Uterine smooth muscle cell (primary cell): ENCODE measurements around the gene ARHGAP45. TPM values are rescaled to one million over a fixed set of nuclear protein-coding genes. Genes with fewer than 3 reads are reported as not detected.

Source experiments
- total RNA-seq: library from RNA; depleted of rRNA; stranded (reverse); fragments of >200 nt; gene quantifications from 2 replicates; pipeline ENCODE4 v1.2.3, GENCODE V29; 2014

ARHGAP45 gene, protein sequence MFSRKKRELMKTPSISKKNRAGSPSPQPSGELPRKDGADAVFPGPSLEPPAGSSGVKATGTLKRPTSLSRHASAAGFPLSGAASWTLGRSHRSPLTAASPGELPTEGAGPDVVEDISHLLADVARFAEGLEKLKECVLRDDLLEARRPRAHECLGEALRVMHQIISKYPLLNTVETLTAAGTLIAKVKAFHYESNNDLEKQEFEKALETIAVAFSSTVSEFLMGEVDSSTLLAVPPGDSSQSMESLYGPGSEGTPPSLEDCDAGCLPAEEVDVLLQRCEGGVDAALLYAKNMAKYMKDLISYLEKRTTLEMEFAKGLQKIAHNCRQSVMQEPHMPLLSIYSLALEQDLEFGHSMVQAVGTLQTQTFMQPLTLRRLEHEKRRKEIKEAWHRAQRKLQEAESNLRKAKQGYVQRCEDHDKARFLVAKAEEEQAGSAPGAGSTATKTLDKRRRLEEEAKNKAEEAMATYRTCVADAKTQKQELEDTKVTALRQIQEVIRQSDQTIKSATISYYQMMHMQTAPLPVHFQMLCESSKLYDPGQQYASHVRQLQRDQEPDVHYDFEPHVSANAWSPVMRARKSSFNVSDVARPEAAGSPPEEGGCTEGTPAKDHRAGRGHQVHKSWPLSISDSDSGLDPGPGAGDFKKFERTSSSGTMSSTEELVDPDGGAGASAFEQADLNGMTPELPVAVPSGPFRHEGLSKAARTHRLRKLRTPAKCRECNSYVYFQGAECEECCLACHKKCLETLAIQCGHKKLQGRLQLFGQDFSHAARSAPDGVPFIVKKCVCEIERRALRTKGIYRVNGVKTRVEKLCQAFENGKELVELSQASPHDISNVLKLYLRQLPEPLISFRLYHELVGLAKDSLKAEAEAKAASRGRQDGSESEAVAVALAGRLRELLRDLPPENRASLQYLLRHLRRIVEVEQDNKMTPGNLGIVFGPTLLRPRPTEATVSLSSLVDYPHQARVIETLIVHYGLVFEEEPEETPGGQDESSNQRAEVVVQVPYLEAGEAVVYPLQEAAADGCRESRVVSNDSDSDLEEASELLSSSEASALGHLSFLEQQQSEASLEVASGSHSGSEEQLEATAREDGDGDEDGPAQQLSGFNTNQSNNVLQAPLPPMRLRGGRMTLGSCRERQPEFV
- total RNA-seq, result 0.77 and 0.87 TPM in 2 replicates

DNA sequence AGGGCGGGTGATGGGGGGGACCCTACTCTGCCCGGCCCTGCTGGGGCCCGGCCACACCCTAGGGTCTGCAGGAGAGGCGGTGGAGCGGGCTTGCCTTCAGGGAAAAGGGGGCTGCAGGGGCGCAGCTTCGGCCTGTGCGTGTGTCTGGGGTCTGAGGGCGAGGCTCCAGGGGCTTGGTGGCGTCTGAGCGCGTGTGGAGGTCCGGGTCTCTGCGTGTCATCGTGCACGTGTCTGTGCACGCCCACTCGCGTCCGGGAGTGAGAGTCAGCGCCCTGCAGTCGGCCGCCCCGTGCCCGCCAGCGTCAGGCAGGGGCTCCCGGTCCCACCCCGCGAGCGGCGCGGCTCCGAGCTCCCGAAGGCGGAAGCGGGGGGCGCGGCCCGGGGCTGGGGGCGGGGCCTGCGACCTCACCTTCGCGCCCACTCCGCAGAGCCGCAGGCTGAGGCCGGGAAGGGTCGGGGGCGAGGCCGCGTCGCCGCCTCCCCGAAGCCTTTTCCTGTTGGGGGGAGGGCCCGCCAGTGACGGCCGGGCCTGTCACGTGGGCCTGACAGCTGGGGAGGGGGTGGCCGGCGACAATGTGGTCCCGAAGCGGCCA is at the start of gene ARHGAP45:
Gene ARHGAP45 (plus strand): TSS at position 420 of the 593 bp plus-strand sequence. CDS start 239 bp downstream, outside the sequence.

DNA sequence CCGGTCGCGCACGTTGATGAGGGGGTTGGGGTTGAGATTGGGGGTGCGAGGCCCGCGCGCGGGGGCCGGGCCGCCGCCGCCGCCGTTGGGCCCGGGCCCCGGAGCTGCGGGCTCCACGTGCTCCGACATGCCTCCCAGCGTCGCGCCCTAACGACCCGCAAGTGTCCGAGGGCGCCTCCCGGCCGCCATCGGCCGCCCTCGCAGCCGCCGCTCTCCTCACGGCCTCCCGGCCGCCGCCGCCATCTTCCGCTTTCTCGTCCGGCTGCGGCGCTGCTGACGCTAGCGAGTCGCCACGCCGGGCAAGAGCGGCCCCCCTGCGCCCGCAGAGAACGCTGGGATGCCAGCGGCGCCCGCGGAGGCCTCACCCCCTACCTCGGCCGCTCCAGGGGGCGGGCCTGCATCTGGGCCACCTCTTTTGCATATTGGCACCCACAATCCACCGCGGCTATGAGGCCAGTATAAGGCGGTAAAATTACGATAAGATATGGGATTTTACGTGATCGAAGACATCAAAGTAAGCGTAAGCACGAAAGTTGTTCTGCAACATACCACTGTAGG is 46.0 kb upstream of the ARHGAP45 start, which contains the start of gene TMEM259:
Gene TMEM259 (minus strand): TSS at position 256 of the 558 bp plus-strand sequence. CDS start 127 bp downstream, at position 129.

DNA sequence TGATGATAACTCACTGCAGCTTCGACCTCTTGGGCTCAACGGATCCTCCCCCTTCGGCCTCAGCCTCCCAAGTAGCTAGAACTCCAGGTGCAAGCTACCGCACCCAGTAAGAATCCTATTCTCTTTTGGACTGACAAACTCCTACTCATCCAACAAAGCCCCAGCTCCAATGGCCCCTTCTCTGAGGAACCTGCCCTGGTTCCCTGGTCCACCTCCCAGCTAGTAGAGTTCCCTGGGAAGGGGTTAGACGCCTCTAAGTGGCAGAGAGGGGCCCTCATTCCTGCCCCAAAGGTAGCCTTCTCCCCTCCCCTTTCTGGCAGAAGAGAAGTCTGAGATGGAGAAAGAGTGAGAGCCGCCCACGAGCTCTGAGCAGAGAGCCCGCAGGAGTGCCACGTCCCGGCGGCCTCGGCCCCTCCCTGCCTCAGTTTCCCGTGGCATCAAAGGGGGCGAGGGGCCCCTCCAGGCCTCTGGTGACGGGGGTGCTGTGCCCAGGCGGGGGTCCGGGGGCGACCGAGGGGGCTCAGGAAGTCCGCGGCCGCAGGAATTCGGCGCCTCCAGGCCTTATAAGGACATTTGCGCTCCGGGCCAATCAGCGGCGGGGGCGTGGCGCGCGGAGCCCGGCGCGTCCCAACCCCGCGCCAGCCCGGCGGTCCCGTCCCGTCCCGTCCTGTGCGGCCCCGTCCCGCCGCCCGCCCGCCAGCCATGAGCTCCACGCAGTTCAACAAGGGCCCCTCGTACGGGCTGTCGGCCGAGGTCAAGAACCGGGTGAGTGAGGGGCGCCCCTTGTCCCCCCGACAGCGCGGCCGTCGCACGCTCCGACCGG is 40.8 kb upstream of the ARHGAP45 start, which contains the start of gene CNN2:
Gene CNN2 (plus strand): TSS at position 649 of the 823 bp plus-strand sequence. CDS start 54 bp downstream, at position 703.

DNA sequence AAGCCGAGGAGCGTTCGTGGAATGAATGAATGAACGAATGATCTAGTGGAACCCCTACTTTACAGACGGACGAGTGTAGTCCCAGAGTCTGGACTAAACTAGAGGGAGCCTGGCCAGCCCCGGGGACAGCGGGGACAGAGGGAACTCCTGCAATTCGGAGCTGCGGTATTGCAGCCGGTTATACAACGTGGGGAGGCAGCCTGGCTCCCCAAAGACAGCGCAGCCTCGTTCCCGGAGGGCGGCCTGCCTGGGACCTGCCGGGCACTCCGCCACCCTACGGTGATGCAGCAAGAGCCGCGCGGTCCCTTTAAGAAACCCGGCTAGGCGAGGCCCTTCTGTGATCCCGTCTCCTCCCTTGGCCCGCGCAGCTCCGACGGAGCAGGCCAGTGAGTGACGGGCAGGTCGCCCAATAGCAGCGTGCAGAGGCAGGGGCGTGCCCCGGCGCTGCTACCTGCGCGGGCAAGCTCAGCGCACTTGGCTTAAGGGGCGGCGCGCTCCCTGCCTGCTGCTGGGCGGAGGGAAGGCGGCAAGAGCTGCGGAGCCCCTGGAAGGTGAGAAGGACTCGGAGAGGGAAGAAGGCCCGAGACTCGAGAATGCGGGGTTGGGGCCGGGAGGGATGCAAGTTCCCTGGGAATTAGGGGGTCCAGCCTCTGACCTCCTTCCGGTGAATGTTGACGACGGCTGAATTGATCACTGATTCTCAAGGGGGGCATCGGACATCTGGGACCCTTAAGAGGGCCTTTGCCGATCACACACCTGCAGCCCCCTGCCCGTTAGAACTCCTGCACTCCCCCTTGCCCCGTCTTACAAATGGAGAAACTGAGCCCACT is 27.1 kb upstream of the ARHGAP45 start, which contains the start of gene ABCA7:
Gene ABCA7 (plus strand): TSS at position 462 of the 830 bp plus-strand sequence. CDS start 1,255 bp downstream, outside the sequence.

DNA sequence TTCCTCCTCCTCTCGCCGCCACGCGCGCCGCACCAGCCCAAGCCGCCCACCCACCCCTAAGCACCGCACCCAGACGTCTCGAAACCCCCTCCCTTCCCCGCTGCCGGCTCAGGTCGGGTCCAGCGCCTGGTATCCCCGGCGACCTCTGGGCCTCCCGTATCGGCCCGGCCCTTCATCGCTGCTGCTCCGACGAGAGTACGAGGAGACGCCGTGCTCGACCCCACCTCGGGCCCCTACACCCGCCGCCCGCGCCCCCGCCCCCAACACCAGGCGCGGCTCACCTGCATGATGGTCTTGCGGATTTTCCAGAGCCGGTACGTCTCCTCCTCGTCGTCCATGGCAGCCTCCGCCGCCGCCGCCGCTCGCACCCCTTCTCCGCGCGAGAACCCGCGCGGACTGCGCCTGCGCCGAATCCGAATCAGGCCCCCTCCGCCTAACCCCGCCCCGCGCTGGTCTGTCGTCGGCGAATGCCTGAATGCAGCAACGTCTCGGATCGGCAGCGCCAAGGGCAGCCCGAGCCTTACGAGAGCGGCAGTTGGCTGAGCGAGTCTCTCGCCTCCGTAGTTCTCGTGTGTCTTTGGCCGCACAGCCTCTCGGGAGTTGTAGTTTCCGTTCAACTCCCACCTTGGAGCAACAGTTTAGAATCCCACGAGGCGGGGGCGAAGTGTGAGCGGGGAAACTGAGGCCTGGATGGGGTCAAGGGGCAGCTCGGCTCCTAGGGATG is 28.2 kb downstream of the ARHGAP45 start, which contains the start of gene POLR2E:
Gene POLR2E (minus strand): TSS at position 398 of the 724 bp plus-strand sequence. CDS start 60 bp downstream, at position 338.

DNA sequence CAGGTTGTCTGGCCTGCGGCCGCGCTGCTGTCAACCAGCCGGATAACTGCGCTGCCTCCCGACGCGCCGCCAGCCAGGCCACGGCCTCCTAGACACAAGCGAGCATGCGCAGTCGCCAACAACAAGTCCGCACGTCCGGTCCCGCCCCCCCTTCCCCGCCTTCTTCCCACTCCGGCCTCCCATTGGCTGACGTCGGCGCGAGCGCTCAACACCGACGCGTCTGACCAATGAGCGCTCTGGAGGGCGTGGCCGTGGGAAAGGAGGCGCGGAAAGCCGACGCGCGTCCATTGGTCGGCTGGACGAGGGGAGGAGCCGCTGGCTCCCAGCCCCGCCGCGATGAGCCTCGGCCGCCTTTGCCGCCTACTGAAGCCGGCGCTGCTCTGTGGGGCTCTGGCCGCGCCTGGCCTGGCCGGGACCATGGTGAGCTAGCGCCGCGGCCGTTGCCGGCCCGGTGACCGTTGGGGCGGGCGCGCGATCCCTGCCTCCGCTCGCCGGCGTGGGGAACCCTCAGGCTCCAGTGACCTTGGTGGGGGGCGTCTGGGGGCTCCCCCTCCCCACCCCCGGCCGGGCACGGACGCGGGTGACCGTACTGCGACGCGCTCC is 36.8 kb downstream of the ARHGAP45 start, which contains the start of gene GPX4:
Gene GPX4 (plus strand): TSS at position 287 of the 603 bp plus-strand sequence. CDS start 50 bp downstream, at position 337.

Other genes starting within 250 kb of the ARHGAP45 start
- 0.12 TPM in 1 of 2 replicates, not detected in the other for gene PLPPR3, start 245.2 kb upstream of the ARHGAP45 start, total RNA-seq
- not detected in 2 replicates for gene AZU1, start 239.3 kb upstream of the ARHGAP45 start, total RNA-seq
- not detected in 2 replicates for gene PRTN3, start 226.2 kb upstream of the ARHGAP45 start, total RNA-seq
- not detected in 2 replicates for gene ELANE, start 214.9 kb upstream of the ARHGAP45 start, total RNA-seq
- gene CFD, start 207.5 kb upstream of the ARHGAP45 start, total RNA-seq, result 1.00 and 7.1 TPM in 2 replicates
- gene MED16, start 174.0 kb upstream of the ARHGAP45 start, total RNA-seq, result 39.4 and 43.2 TPM in 2 replicates
- gene RNU6-9, start 173.7 kb upstream of the ARHGAP45 start, total RNA-seq, result not detected in 2 replicates
- gene R3HDM4, start 153.9 kb upstream of the ARHGAP45 start, total RNA-seq, result 15.4 and 20.9 TPM in 2 replicates
- not detected in 2 replicates for gene KISS1R, start 149.8 kb upstream of the ARHGAP45 start, total RNA-seq
- gene ARID3A, start 141.1 kb upstream of the ARHGAP45 start, total RNA-seq, result 15.5 and 18.6 TPM in 2 replicates
- 58.9 and 69.8 TPM in 2 replicates for gene WDR18, start 82.8 kb upstream of the ARHGAP45 start, total RNA-seq
- gene GRIN3B, start 66.7 kb upstream of the ARHGAP45 start, total RNA-seq, result 0.50 TPM in 1 of 2 replicates, not detected in the other
- 66.4 and 71.5 TPM in 2 replicates for gene TMEM259, start 46.0 kb upstream of the ARHGAP45 start, total RNA-seq
- gene RNU6-2, start 45.6 kb upstream of the ARHGAP45 start, total RNA-seq, result not detected in 2 replicates
- gene CNN2, start 40.6 kb upstream of the ARHGAP45 start, total RNA-seq, result 133 and 210 TPM in 2 replicates
- gene ABCA7, start 27.1 kb upstream of the ARHGAP45 start, total RNA-seq, result 2.7 and 3.0 TPM in 2 replicates
- 82.0 and 138 TPM in 2 replicates for gene POLR2E, start 28.2 kb downstream of the ARHGAP45 start, total RNA-seq
- gene GPX4, start 36.8 kb downstream of the ARHGAP45 start, total RNA-seq, result 165 and 232 TPM in 2 replicates
- gene SBNO2, start 107.1 kb downstream of the ARHGAP45 start, total RNA-seq, result 36.5 and 47.6 TPM in 2 replicates
- gene STK11, start 138.6 kb downstream of the ARHGAP45 start, total RNA-seq, result 104 and 111 TPM in 2 replicates
- gene CBARP, start 170.8 kb downstream of the ARHGAP45 start, total RNA-seq, result 3.8 and 4.6 TPM in 2 replicates
- gene ATP5F1D, start 174.6 kb downstream of the ARHGAP45 start, total RNA-seq, result 19.8 and 26.2 TPM in 2 replicates
- gene MIDN, start 181.4 kb downstream of the ARHGAP45 start, total RNA-seq, result 23.0 and 30.2 TPM in 2 replicates
- gene CIRBP, start 202.2 kb downstream of the ARHGAP45 start, total RNA-seq, result 184 and 223 TPM in 2 replicates
- gene FAM174C, start 208.4 kb downstream of the ARHGAP45 start, total RNA-seq, result 24.6 and 28.7 TPM in 2 replicates
- not detected in 2 replicates for gene EFNA2, start 218.7 kb downstream of the ARHGAP45 start, total RNA-seq